Measurements from ENCODE around the gene PGAM2.

The PGAM2 gene

DNA sequence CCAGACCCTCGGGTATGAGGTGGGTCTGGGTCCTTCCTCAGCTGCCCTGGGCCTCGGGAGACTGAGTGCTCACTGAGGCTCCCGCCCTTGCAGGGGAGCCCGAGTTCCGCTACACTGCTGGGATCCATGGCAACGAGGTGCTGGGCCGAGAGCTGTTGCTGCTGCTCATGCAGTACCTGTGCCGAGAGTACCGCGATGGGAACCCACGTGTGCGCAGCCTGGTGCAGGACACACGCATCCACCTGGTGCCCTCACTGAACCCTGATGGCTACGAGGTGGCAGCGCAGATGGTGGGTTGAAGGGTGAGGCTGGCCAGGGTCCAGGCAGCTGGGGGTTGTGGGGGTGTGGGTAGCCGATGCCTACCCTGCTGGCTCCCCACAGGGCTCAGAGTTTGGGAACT is 46.4 kb upstream of the PGAM2 start:
- H3K4me3 ChIP-seq (ENCODE audit: low read depth, low read length): no peak overlapping the region
- TF ChIP-seq, protein P1, sequence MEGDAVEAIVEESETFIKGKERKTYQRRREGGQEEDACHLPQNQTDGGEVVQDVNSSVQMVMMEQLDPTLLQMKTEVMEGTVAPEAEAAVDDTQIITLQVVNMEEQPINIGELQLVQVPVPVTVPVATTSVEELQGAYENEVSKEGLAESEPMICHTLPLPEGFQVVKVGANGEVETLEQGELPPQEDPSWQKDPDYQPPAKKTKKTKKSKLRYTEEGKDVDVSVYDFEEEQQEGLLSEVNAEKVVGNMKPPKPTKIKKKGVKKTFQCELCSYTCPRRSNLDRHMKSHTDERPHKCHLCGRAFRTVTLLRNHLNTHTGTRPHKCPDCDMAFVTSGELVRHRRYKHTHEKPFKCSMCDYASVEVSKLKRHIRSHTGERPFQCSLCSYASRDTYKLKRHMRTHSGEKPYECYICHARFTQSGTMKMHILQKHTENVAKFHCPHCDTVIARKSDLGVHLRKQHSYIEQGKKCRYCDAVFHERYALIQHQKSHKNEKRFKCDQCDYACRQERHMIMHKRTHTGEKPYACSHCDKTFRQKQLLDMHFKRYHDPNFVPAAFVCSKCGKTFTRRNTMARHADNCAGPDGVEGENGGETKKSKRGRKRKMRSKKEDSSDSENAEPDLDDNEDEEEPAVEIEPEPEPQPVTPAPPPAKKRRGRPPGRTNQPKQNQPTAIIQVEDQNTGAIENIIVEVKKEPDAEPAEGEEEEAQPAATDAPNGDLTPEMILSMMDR (IDR thresholded peaks at IDR 0.05; ENCODE audit: low read depth, low read length, missing control alignments): no peak
- in situ Hi-C loops (cut with HindIII; ENCODE audit: low sequenced_read_pairs): no loop called here

DNA sequence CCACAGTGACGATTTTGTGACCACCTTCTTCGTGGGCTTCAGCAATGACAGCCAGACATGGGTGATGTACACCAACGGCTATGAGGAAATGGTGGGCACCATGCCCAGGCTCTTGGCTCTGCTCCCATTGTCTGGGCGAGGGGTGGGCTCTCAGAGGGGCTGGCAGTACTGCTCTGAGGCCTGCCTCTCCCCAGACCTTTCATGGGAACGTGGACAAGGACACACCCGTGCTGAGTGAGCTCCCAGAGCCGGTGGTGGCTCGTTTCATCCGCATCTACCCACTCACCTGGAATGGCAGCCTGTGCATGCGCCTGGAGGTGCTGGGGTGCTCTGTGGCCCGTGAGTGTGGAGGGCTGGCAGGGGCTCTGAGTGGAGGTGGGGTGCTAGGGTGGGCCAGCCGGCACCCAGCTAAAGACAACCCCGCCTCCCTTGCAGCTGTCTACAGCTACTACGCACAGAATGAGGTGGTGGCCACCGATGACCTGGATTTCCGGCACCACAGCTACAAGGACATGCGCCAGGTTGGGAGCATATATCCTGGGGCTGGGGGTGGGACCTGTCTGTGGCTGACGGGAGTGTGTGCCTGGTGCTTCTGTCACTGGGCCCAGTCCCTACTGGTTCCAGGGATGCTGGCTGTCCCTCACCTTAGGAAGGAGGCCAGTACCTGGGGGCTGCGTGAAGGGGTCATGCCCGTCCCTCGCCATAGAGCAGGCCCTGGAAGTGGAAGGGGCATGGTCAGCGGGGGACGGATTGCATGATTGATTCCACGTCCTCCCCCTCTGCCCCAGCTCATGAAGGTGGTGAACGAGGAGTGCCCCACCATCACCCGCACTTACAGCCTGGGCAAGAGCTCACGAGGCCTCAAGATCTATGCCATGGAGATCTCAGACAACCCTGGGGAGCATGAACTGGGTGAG is 45.6 kb upstream of the PGAM2 start:
- in situ Hi-C loops (cut with HindIII; ENCODE audit: low sequenced_read_pairs): no loop called here

More for the DNA sequence above, 46.4 kb upstream of the PGAM2 start:
- DNase-seq (ENCODE audit: low read depth): no peak

GRCh38 chr7:44109991-44110390 is 44.6 kb upstream of the PGAM2 start:
- TF ChIP-seq, protein P1 (IDR thresholded peaks at IDR 0.05; ENCODE audit: low read depth, low read length, missing control alignments): no peak
- in situ Hi-C loops (cut with HindIII; ENCODE audit: low sequenced_read_pairs): no loop called here
- no peak overlapping the region for H3K4me3 ChIP-seq (ENCODE audit: low read depth, low read length)
- no peak for DNase-seq (ENCODE audit: low read depth)

More for the DNA sequence above, 45.6 kb upstream of the PGAM2 start:
- DNase-seq (ENCODE audit: low read depth): no peak
- TF ChIP-seq, protein P1 (IDR thresholded peaks at IDR 0.05; ENCODE audit: low read depth, low read length, missing control alignments): no peak
- H3K4me3 ChIP-seq (ENCODE audit: low read depth, low read length): no peak overlapping the region

- in situ Hi-C loops (cut with HindIII; ENCODE audit: low sequenced_read_pairs): no loop called here
- H3K4me3 ChIP-seq (ENCODE audit: low read depth, low read length): no peak overlapping the region
- no peak for DNase-seq (ENCODE audit: low read depth)
- TF ChIP-seq, protein P1 (IDR thresholded peaks at IDR 0.05; ENCODE audit: low read depth, low read length, missing control alignments): no peak
Measured at GRCh38 chr7:44108768-44109750, 43.7 kb upstream of the PGAM2 start.

DNA sequence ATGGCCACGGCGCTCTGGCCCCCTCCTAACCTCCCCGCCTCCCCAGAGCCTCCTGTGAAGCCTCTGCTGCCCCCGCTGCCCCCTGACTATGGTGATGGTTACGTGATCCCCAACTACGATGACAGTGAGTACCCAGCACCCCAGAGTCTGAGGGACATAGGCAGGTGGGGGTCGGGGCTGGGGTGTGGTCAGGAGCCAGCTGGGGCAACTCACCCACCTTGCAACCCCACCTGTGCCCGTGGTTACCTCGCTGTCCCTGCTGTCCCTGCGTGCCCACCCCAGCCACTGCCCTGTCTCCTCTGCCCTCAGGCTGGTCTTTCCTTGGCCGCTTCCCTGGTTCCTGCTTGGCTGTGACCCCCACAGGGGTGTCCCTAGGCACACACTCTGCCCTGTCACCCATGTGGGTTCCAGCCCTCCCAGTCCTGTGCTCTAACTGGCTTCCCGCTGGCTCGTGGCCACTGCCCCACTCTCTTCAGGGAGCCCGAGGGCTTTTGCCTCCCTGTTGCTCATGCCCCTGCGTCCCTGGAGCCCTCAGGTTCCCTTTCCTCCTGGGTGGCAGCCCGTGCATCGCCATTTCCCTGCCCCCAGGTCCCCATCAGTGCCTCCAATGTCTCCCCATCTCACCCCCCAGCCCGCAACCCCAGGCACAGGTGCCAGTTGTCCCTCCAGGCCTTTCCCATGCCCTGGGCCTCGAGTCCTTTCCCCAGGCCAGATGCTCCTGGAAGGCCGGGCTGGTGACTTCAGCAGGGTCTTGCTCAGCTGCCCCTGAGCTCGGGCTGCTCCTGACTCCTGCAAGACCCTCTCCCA is 42.8 kb upstream of the PGAM2 start:
- in situ Hi-C loops (cut with HindIII; ENCODE audit: low sequenced_read_pairs): no loop called here
- DNase-seq (ENCODE audit: low read depth): no peak
- TF ChIP-seq, protein P1 (IDR thresholded peaks at IDR 0.05; ENCODE audit: low read depth, low read length, missing control alignments): no peak
- no peak overlapping the region for H3K4me3 ChIP-seq (ENCODE audit: low read depth, low read length)
